ENCODE results near the gene TTF1. TPM values are rescaled to one million over a fixed set of nuclear protein-coding genes. Genes with fewer than 3 reads are reported as not detected.

Gene TTF1
- total RNA-seq, 2 donors from 2014 or later: 33.0 to 36.0 TPM

- Mint-ChIP-seq H3K36me3 (peaks cover 36 to 47% of the 10 kb centered on the region in 2 donors), H3K27ac (peak overlapping the region in 1 of 2 donors; percentile 88), H3K9me3 (no peaks in the 10 kb centered on the region)
- ATAC-seq (peak in 1 of 2 donors; percentile 10), DNase-seq (ENCODE audit: low spot score in 2 of 2) (peak in 1 of 2 donors; percentile 20)
These were observed 55.8 kb downstream of the TTF1 start for GRCh38 chr9:132350861-132351315.

GRCh38 chr9:132348676-132349075 lies 58.0 kb downstream of the TTF1 start:
- no peak for DNase-seq (ENCODE audit: low spot score in 2 of 2)
- no peak for ATAC-seq
- H3K9me3 Mint-ChIP-seq: no peaks in the 10 kb centered on the region
- peaks cover 30 to 37% of the 10 kb centered on the region in 2 donors for H3K36me3 Mint-ChIP-seq
- peak overlapping the region in 1 of 2 donors; percentile 72 for H3K27ac Mint-ChIP-seq

GRCh38 chr9:132346177-132346576 lies 60.5 kb downstream of the TTF1 start:
- DNase-seq (ENCODE audit: low spot score in 2 of 2): no peak
- H3K27ac Mint-ChIP-seq: no peak overlapping the region
- no peaks in the 10 kb centered on the region for H3K9me3 Mint-ChIP-seq
- peaks cover 23 to 33% of the 10 kb centered on the region in 2 donors for H3K36me3 Mint-ChIP-seq
- no peak for ATAC-seq

DNA sequence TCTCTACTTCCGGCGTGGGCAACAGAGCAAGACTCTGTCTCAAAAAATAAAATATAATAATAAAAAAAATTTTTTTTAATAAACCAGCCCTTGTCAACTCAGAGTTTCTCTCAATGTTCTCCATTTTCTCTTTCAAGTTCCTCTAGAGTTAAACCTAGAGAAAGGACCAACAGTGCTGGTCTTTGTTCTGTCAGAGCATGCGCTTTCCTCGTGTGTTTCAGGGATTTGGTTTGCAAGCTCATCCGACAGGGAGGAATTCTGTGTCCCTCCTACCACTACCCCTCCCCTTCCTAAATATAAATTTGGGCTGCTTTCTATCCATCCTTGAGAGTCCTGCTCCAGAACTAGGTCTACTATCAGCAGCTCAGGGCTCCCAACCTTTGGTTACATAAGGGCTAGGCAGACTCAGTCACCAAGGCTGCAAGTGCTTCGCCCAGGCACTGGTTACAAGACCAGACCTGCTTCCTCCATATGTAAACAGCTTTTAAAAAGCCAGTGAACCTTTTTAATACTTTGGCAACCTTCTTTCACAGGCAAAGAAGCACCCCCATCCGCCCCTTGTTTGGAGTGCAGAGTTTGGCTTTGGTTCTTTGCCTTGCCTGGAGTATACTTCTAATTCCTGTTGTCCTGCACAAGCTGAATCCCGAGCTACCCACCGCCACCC lies 65.3 kb downstream of the TTF1 start:
- Mint-ChIP-seq H3K27ac (peak overlapping the region in 1 of 2 donors; percentile 47), H3K36me3 (peaks cover 13 to 35% of the 10 kb centered on the region in 2 donors), H3K9me3 (no peaks in the 10 kb centered on the region)
- ATAC-seq: no peak
- no peak for DNase-seq (ENCODE audit: low spot score in 2 of 2)

GRCh38 chr9:132334364-132334763 lies 72.3 kb downstream of the TTF1 start:
- ATAC-seq (no peak), DNase-seq (ENCODE audit: low spot score in 2 of 2) (no peak)
- Mint-ChIP-seq H3K36me3 (peaks cover 41 to 55% of the 10 kb centered on the region in 2 donors), H3K9me3 (peaks cover 2 to 4% of the 10 kb centered on the region in 2 donors), H3K27ac (no peak overlapping the region)

- ATAC-seq: no peak
- Mint-ChIP-seq H3K27ac (no peak overlapping the region), H3K36me3 (peaks cover 49 to 61% of the 10 kb centered on the region in 2 donors), H3K9me3 (peaks cover 5 to 6% of the 10 kb centered on the region in 2 donors)
- no peak for DNase-seq (ENCODE audit: low spot score in 2 of 2)
These were observed 73.1 kb downstream of the TTF1 start for GRCh38 chr9:132333556-132333955.

DNA sequence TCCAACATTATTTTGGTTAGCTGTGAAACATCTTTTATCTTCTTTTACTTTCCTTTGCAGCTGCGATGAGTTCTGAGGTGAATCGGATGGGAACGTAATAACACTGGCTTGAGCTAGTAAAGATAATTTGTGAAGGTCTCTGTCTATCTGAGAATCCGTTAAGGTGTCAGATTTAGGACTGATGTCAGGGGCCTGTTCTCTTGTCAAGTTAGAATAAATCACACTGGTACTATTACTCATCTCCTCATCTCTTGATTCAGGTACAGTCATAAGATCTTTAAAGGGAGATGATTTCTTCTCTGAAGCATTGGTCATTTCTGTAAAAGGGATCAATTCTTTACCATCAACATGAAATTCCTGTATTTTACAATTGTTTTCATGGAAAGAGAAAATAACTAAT lies 78.1 kb downstream of the TTF1 start:
- no peak overlapping the region for H3K27ac Mint-ChIP-seq
- no peak for DNase-seq (ENCODE audit: low spot score in 2 of 2)
- peaks cover 10 to 14% of the 10 kb centered on the region in 2 donors for H3K9me3 Mint-ChIP-seq
- ATAC-seq: no peak
- H3K36me3 Mint-ChIP-seq: peaks cover 65 to 82% of the 10 kb centered on the region in 2 donors

GRCh38 chr9:132327537-132327936 lies 79.1 kb downstream of the TTF1 start:
- DNase-seq (ENCODE audit: low spot score in 2 of 2) (no peak), ATAC-seq (no peak)
- Mint-ChIP-seq H3K27ac (no peak overlapping the region), H3K9me3 (peaks cover 10 to 14% of the 10 kb centered on the region in 2 donors), H3K36me3 (peaks cover 63 to 88% of the 10 kb centered on the region in 2 donors)

Other genes starting within 250 kb of the TTF1 start
- gene NTNG2, start 244.8 kb downstream of the TTF1 start, total RNA-seq: 1 to 10 TPM; 2.2 to 2.4 TPM
- gene SETX, start 51.9 kb downstream of the TTF1 start, total RNA-seq: 10 to 100 TPM; 43.1 to 45.0 TPM
- not detected for gene CFAP77, start 3.4 kb upstream of the TTF1 start, total RNA-seq
- not detected for gene BARHL1, start 175.8 kb upstream of the TTF1 start, total RNA-seq

Data from activated naive CD4-positive, alpha-beta T cell treated with anti-CD3 and anti-CD28 coated beads, Interleukin-2, amount 50 U/mL, for 72 hours (primary cell).